Left renal cortex interstitium (tissue), 4 donors: Measurements from ENCODE around the gene MRPL4. TPM values are rescaled to one million over a fixed set of nuclear protein-coding genes. Genes with fewer than 3 reads are reported as not detected.

Experiments
- DNase-seq, 4 donors: peaks; one replicate each; pipeline ENCODE4 v3.0.0-alpha.2; 2013; ENCODE audit warnings: low read depth in 4 of 4, low spot score in 2 of 4, missing footprints in 1 of 4
- polyA plus RNA-seq, 4 donors: library from polyadenylated mRNA; unstranded; fragments of 120-200 nt; gene quantifications; one replicate each; pipeline ENCODE4 v1.2.1, GENCODE V29; 2013; ENCODE audit not compliant: insufficient read length in 4 of 4

MRPL4 gene
- polyA plus RNA-seq, 4 donors = 31.5 to 59.7 (median 48.7) TPM

GRCh38 chr19:10305139-10305806 lies 53.3 kb downstream of the MRPL4 start:
- DNase-seq = no peak

- DNase-seq = no peak
Observed at GRCh38 chr19:10306327-10306726, 54.3 kb downstream of the MRPL4 start.

GRCh38 chr19:10309423-10309822 lies 57.4 kb downstream of the MRPL4 start, which contains the start of gene ZGLP1:
Gene ZGLP1 (minus strand): TSS chr19:10309815.
- DNase-seq = no peak

Other genes starting within 250 kb of the MRPL4 start
- 1 to 10 TPM in 2 of 4 donors, under 1 TPM in 2; 0.78 to 1.6 (median 1.3) TPM for gene COL5A3, start 241.7 kb upstream of the MRPL4 start, polyA plus RNA-seq
- under 1 TPM in 1 of 4 donors, not detected in 3; 0.27 TPM for gene RDH8, start 238.7 kb upstream of the MRPL4 start, polyA plus RNA-seq
- gene SHFL, start 165.9 kb upstream of the MRPL4 start, polyA plus RNA-seq = 10 to 100 TPM; 21.2 to 34.3 (median 27.5) TPM
- gene ANGPTL6, start 149.5 kb upstream of the MRPL4 start, polyA plus RNA-seq = 1 to 10 TPM; 2.3 to 3.5 (median 3.2) TPM
- 10 to 100 TPM; 25.8 to 44.5 (median 35.7) TPM for gene PPAN, start 145.9 kb upstream of the MRPL4 start, polyA plus RNA-seq
- 10 to 100 TPM; 10.3 to 17.2 (median 14.0) TPM for gene P2RY11, start 140.5 kb upstream of the MRPL4 start, polyA plus RNA-seq
- 100 to 1,000 TPM; 190 to 229 (median 203) TPM for gene EIF3G, start 132.3 kb upstream of the MRPL4 start, polyA plus RNA-seq
- gene DNMT1, start 57.3 kb upstream of the MRPL4 start, polyA plus RNA-seq = 100 to 1,000 TPM in 2 of 4 donors, 10 to 100 TPM in 2; 80.7 to 129 (median 108) TPM
- gene S1PR2, start 20.9 kb upstream of the MRPL4 start, polyA plus RNA-seq = 10 to 100 TPM; 11.0 to 14.4 (median 13.1) TPM
- 1 to 10 TPM; 5.5 to 7.3 (median 6.4) TPM for gene ICAM1, start 18.9 kb downstream of the MRPL4 start, polyA plus RNA-seq
- gene ICAM4, start 34.7 kb downstream of the MRPL4 start, polyA plus RNA-seq = under 1 TPM; 0.28 to 0.81 (median 0.58) TPM
- gene ICAM5, start 37.7 kb downstream of the MRPL4 start, polyA plus RNA-seq = under 1 TPM; 0.11 to 0.32 (median 0.23) TPM
- gene ZGLP1, start 57.6 kb downstream of the MRPL4 start, polyA plus RNA-seq = 10 to 100 TPM in 1 of 4 donors, 1 to 10 TPM in 3; 2.8 to 11.8 (median 6.9) TPM
- gene FDX2, start 63.8 kb downstream of the MRPL4 start, polyA plus RNA-seq = 10 to 100 TPM; 16.2 to 28.3 (median 21.7) TPM
- 10 to 100 TPM; 22.2 to 45.2 (median 35.8) TPM for gene RAVER1, start 81.3 kb downstream of the MRPL4 start, polyA plus RNA-seq
- gene ICAM3, start 87.4 kb downstream of the MRPL4 start, polyA plus RNA-seq = 10 to 100 TPM in 2 of 4 donors, 1 to 10 TPM in 2; 8.4 to 11.5 (median 10.4) TPM
- gene TYK2, start 128.4 kb downstream of the MRPL4 start, polyA plus RNA-seq = 100 to 1,000 TPM in 3 of 4 donors, 10 to 100 TPM in 1; 95.0 to 174 (median 131) TPM
- 100 to 1,000 TPM; 137 to 181 (median 171) TPM for gene CDC37, start 151.3 kb downstream of the MRPL4 start, polyA plus RNA-seq
- 1 to 10 TPM; 2.0 to 3.8 (median 2.6) TPM for gene PDE4A, start 168.3 kb downstream of the MRPL4 start, polyA plus RNA-seq